HG03378 (cell line): ENCODE measurements around the gene ASB4.
"Not testable (repeated sequence)": the region's sequence is repeated elsewhere in the genome, so short reads cannot be mapped to it uniquely, and the experiment has no call there.

Experiments
- ATAC-seq: cut with Tn5 transposase; IDR thresholded peaks from one replicate; pipeline ENCODE4 v1.9.1; 2021; ENCODE audit warnings: mild to moderate bottlenecking, moderate library complexity; ENCODE audit not compliant: unreplicated experiment

The ASB4 gene, protein sequence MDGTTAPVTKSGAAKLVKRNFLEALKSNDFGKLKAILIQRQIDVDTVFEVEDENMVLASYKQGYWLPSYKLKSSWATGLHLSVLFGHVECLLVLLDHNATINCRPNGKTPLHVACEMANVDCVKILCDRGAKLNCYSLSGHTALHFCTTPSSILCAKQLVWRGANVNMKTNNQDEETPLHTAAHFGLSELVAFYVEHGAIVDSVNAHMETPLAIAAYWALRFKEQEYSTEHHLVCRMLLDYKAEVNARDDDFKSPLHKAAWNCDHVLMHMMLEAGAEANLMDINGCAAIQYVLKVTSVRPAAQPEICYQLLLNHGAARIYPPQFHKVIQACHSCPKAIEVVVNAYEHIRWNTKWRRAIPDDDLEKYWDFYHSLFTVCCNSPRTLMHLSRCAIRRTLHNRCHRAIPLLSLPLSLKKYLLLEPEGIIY

DNA sequence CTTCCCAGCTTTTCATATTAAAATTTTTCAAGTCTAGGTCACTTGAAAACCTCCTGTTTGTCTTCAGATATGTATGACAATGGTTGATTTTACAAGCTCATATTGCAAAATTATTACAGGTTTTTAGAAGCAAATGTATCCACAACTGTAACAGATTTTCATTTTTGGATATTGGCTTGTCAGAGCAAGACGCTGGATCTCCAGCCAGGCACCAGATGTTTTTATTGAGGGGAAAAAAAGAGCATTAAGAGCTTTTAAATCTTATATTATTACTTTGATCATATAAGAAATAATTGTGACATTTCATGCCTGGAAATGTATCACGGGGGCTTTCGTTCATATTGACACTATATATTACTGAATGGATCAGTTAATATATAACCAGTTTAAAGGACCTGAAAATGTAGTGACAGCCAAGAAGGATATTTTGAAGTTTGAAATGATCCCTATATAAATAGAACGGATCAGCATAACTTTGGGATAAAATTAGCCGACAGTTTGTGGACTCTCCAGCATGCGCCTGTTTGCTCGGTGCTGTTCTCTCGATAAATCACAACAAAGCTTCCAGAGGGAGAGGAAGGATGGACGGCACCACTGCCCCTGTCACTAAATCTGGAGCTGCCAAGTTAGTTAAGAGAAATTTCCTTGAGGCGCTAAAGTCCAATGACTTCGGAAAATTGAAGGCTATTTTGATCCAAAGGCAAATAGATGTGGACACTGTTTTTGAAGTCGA lies at the start of gene ASB4:
Gene ASB4 (plus strand): TSS at position 553 of the 733 bp plus-strand sequence. CDS start 29 bp downstream, at position 582.
- no peak for ATAC-seq

- no peak for ATAC-seq
These were observed 49.3 kb upstream of the ASB4 start for GRCh38 chr7:95436407-95436806.

DNA sequence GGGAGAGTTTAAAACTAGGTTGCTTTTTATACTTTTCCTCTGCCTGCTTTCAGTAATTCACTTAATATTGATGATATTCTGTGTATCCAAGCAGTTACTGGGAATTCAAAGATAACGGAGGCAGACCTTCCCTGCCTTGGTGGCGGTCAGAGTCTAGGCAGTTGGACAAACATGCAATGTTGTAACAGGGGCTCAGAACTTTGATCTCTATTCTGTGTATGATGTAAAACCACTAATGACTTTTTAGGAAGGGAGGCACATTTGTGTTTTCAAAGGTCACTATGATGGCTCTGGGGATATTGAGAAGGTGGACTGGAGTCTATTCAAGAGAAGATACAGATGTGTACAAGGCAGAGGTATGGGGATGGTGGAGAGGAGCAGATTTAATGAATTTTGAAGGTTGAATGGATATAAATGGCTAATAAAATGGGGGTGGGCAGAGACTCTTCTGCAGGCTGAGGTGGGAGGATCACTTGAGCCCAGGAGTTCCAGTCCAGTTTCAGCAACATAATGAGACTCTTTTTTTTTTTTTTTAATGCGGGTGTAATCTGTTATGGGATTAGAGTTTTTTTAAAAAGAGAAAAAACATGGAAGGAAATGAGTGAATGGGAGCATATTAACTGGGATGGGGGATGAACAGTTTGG lies 45.2 kb upstream of the ASB4 start:
- no peak for ATAC-seq

GRCh38 chr7:95441042-95441823 lies 44.5 kb upstream of the ASB4 start:
- no peak for ATAC-seq

- no peak for ATAC-seq
These were observed 40.9 kb upstream of the ASB4 start for GRCh38 chr7:95444796-95445195.

- no peak for ATAC-seq
These were observed 39.1 kb upstream of the ASB4 start for GRCh38 chr7:95446618-95447017.

DNA sequence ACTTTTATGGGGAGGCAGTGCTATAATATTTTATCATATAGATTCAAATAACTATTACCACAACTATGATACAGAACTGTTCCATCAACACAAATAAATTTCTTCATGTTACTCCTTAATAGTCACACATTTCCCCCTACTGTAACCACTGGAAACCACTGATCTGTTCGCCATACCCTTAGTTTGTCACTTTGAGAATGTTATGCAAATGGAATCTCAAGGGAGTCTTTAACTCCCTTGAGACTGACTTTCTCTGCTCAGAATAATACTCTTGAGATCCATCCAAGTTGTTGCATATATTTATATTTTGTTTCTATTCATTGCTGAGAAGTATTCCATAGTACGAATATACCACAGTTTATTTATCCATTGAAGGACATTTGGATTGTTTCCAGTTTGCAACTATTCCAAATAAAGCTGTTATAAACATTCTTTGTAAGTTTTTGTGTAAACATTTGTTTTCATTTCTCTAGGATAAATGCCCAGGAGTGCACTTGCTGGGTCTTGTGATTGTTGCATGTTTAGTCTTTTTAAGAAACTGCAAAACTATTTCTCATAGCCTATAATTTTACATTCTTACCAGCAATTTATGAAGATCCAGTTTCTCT lies 31.2 kb upstream of the ASB4 start:
- peak; percentile 78 for ATAC-seq

- no peak for ATAC-seq
These were observed 27.8 kb upstream of the ASB4 start for GRCh38 chr7:95457947-95458346.

- ATAC-seq = not testable (repeated sequence)
These were observed 25.1 kb upstream of the ASB4 start for GRCh38 chr7:95460653-95461052.

DNA sequence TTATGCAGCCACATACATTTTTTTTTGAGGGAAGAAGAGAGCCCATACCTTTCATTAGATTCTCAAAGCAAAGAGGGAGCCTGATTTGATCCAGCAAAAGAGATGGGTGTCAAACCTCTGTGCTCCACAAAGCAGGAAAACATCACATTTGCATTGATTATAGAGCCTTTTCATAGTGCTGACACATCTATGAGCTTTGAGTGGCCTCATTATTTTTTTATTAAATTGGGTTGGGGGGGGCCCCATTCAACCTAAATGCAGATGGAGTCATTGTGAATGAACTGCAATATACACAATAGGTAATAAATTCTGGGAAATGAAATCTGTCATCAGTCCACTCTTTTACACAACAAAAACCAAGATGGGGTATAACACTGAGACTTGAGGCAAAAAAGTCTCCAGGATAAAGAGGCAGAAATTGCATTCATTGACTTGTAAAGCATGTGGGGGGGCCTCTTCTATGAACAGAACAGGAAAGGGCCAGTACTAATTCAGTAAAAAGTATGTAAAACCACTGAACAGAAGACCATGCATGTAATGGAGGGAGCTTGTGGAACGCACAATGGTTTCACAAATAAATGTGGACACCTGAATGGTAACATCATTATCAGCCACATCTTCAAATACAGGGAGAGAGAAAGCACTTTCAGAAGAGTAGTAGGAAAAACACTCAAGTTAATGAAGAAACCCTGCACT lies 17.7 kb upstream of the ASB4 start:
- no peak for ATAC-seq

DNA sequence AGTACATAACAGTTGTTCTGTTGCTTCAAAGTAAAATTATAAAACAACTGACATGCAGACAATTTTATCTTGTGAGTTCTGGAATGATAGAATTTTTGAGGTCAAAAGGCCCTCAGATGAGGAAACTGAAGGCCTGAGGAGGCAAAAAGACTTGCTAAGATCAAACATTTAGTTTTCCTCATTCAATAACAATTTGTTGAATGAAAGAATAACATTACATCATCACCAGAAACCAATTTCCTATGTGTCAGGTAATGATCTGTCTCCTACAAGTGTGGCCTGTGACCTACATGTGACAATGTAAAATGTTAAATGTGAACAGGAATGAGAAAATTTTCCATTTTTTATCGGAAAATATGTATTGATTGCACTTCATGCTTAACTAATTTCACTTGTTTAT lies 16.6 kb upstream of the ASB4 start:
- no peak for ATAC-seq

DNA sequence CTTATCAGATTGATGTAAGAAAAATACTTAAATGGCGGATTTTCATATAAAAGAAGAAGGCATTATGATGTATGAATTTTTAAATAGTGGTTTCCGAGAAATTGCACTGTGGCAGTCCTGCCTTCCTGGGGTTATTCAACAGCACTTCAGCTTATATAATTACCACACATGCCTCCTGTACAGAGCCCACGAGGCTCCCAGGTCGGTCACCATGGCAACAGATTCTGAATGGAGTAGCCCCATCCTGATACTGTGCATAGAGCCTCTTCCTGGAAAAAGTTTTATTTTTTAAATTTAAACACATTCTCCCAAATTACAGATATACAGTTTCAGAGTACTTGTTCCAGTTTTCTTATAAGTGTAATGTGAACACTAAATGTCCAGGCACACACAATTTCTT lies 15.9 kb upstream of the ASB4 start:
- no peak for ATAC-seq

- ATAC-seq = peak; percentile 97
These were observed 15.3 kb upstream of the ASB4 start for GRCh38 chr7:95470452-95470851.

GRCh38 chr7:95471071-95471470 lies 14.7 kb upstream of the ASB4 start:
- ATAC-seq = no peak

DNA sequence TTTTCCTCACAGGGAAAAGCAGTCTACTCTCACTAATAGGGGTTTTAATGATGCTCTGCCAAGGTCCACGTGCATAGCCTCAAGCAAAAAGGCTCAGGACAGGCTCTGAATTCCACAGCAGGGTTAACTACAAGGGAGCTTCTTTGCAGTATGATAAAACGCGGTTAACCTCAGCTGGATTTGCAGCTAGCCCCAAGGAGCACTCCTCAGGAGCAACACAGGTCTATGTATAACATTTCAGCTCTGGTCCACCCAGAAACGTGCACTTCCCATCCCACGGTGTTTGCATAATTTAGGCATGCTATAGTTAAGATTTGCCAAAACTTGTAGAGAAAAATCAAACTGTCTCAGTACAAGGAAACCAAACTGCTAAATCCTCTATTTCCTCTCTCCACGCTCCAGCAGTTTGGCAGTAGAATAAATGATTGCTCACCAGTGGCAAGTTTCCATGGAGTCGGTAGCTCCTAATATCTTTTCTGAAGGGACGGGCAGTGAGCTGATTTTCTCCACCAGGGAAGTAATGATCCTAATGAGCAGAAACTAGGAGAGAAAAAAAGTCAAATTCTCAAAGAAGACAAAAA lies 13.1 kb upstream of the ASB4 start:
- no peak for ATAC-seq

DNA sequence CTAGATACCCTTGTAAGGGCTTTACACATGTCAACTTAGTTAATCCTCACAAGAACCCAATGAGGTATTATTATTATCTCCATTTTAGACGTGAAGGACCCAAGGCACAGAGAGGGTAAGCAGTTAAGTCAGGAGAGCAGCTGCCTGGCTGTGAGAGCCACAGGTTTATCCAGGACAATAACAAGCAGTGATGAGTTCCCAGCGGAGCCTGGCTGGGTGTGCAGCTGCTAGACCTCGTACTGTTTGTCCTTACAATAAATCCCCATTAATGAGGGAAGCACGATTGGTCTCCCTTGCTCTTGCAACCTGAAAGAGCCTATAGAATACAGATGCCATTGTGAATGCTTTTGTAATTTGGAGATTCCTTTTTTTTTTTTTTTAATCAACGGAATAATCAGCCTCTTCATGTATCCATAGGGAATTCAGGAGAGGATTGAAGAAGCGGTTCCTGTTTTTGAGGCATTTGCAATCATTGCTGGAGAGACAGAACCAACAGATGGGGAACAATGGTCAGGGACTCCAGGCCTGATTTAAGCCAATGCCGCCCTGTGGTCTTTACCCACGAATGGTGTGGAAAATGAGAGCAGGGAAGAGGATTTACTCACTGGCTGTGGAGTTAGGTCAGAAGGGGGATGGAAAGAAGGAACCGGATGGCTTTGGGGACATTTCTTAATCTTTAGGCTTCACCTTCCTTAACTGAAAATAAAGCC lies 12.3 kb upstream of the ASB4 start:
- ATAC-seq = no peak

- no peak for ATAC-seq
These were observed 9.5 kb upstream of the ASB4 start for GRCh38 chr7:95476072-95476847.

DNA sequence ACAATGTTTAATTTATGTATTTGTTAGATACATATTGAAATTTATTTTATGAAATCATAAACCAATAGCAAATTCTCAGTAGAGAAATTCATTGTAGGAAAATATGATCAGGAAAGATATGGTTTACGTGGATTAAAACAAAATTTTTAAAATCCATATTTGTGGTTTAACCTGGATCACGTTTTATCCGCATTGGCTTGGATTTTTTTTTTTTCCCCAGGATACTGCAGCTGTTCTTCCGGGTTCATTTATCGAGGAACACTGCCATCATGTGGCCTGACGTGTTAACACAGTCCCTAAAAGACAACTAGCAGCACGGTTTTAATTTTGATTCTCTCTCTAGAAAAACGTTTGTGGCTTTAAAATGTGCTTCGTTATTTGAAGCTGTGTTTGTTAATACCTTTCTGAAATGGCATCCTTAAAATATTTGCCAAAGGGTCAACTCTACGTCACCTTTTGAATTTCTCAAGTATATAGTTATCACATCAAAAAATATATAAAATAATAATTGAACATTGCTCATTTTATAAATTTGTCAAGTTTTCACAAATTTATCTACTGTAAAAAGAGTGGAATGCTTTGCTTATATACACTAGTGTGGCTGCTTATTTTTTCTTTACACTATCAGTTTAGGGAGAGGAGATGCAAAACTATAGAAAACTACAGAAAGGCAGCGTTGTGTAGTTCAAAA lies 8.7 kb upstream of the ASB4 start:
- peak; percentile 51 for ATAC-seq
